Measurements from ENCODE around the gene CFAP73.

The CFAP73 gene

DNA sequence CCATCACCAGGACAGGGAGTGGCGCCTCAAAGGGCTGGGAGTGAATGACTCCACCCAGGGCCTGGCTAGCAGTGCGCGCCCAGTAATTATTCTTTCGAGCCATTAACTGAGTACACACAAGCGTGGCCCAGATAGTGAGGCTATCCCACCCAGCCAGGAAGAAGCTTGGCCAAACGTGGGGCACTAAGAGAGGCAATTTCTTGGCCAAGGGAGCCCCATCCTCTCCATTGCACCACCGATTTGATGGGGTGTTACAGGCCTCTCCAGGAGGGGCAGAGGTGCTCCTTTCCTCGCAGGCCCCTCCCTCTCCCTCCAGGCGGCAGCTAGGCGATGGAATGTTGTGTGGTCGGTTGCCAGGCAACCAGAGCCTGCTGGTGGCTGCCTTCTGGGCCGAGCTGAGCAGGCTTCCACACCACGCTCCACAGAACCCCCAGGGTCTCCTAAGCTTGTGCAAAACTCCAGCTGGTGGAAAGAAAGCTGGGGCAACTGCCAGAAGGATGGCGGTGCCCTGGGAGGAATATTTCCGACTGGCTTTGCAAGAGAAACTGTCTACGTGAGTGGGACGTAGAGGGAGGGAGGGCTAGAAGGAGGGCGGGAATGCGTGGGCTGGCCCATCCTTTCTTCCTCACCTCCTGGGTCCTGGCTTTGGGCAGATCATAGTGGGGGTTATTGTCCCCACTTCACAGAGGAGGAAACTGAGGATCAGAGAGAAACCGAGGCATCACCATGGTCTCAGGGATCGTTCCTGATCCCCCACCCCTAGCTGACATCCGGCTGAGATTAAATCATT lies at the start of gene CFAP73:
Gene CFAP73 (plus strand): TSS at position 364 of the 790 bp plus-strand sequence. CDS start 134 bp downstream, at position 498.
- Mint-ChIP-seq H3K36me3 (ENCODE audit: low read depth) (no peaks in the 10 kb centered on the region), H3K4me1 (peaks cover 10% of the 10 kb centered on the region), H3K27me3 (ENCODE audit: low read depth) (peaks cover 58% of the 10 kb centered on the region)

DNA sequence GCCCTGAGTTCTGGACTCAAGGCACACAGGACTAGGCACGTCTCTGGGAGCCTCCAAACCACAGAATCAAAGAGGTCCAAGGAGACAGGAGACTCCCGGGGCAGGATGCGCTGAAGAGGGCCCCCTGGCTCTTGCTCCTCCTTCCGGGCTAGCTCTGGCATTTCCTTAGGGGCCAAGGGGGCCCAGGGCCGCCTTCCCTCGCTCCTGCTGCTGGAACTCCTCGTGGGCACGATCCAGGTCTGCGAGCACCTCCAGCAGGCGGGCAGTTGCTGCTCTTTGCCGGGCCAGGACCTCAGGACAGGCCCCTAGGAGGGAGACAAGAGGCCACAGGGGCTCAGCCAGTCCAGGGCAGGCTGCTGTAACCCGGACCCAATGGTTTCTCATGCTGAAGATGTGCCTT lies 49.8 kb upstream of the CFAP73 start:
- peaks cover 45% of the 10 kb centered on the region for H3K27me3 Mint-ChIP-seq (ENCODE audit: low read depth)
- no peak overlapping the region for H3K27ac Mint-ChIP-seq
- peaks cover 10% of the 10 kb centered on the region for H3K4me1 Mint-ChIP-seq
- TF ChIP-seq, protein P1, sequence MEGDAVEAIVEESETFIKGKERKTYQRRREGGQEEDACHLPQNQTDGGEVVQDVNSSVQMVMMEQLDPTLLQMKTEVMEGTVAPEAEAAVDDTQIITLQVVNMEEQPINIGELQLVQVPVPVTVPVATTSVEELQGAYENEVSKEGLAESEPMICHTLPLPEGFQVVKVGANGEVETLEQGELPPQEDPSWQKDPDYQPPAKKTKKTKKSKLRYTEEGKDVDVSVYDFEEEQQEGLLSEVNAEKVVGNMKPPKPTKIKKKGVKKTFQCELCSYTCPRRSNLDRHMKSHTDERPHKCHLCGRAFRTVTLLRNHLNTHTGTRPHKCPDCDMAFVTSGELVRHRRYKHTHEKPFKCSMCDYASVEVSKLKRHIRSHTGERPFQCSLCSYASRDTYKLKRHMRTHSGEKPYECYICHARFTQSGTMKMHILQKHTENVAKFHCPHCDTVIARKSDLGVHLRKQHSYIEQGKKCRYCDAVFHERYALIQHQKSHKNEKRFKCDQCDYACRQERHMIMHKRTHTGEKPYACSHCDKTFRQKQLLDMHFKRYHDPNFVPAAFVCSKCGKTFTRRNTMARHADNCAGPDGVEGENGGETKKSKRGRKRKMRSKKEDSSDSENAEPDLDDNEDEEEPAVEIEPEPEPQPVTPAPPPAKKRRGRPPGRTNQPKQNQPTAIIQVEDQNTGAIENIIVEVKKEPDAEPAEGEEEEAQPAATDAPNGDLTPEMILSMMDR (IDR thresholded peaks at IDR 0.05; ENCODE audit: unreplicated experiment in 3 of 3), result no peak
- H3K9me3 Mint-ChIP-seq, result no peaks in the 10 kb centered on the region
- H3K4me3 Mint-ChIP-seq, result no peak overlapping the region
- H3K36me3 Mint-ChIP-seq (ENCODE audit: low read depth), result no peaks in the 10 kb centered on the region

More for the DNA sequence above, at the start of gene CFAP73:
- Mint-ChIP-seq H3K4me3 (peak within 1 kb of the TSS in 1 of 3 experiments; percentile 8), H3K9me3 (peaks cover 11% of the 10 kb centered on the region), H3K27ac (peak within 1 kb of the TSS in 1 of 3 experiments; percentile 59)
- TF ChIP-seq, protein P1 (IDR thresholded peaks at IDR 0.05; ENCODE audit: unreplicated experiment in 3 of 3), result no peak

DNA sequence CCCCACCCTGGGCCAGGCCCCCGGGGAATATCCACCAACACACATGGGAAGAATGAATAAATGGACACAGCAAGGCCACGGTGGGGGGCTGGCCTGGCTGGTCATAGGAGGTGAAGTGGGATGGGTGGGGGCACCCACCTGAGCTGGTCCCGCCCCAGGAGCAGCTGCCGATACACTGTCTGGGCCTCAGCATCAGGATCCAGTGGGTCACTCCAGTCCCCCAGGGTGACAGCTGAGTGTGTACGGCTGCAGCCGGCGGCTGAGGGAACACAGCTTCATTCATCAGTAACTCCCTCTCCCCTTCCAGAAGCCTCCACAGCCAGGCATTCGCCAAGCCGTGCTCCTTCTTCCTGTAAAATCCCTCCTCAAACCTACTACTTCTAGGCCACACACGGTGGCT lies 47.8 kb upstream of the CFAP73 start:
- Mint-ChIP-seq H3K27me3 (ENCODE audit: low read depth) (peaks cover 52% of the 10 kb centered on the region), H3K9me3 (no peaks in the 10 kb centered on the region), H3K36me3 (ENCODE audit: low read depth) (no peaks in the 10 kb centered on the region), H3K4me1 (peaks cover 10% of the 10 kb centered on the region), H3K4me3 (no peak overlapping the region), H3K27ac (no peak overlapping the region)
- TF ChIP-seq, protein P1 (IDR thresholded peaks at IDR 0.05; ENCODE audit: unreplicated experiment in 3 of 3), result no peak

DNA sequence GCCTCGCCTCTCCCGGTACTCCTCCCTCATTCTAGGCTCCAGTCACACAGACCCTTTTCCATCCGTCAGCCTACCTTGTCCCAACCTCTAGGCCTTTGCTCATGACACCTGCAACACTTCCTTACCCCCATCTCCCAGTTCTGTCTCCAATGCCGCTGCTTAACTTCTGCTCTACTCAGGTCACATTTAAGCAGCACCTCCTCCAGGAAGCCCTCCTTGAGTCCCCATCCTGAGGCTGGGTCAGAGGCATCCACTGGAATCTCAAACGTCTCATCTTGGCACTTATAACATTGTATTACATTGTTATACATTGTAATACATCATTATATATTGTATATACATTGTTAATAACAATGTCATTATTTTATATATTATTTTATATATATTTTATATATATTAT lies 46.7 kb upstream of the CFAP73 start:
- peaks cover 10% of the 10 kb centered on the region for H3K4me1 Mint-ChIP-seq

DNA sequence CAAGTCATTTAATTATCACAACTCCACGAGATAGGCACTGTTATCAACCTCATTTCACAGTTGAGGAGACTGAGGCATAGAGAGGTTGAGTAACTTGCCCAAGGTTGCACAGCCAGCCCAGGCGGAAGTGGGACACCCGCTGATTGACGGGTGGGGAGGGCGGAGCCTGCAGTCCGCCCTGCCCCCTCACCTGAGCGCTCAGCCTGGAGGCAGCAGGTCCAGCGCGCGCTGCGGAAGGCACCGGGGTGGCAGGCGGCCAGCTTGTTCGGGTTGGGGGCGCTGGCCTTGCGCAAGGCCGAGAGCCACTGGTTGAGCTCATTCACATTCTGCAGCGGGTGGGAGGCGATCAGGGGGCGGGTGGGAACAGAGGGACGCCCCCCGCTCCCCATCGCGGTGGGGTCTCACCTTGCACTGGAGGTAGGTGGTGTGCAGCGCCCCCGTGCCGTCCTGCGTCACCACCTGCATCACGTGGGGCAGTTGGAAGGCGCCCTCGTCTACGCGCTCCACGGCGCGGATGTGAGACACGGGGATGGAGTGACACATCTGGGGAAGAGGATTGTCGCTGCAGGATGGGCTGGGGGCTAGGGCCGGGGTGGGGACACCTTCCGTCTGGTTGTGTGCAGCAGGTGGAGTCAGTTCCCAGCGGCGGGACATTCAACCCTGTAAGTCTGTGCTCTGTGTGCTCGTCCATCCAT lies 45.6 kb upstream of the CFAP73 start:
- Mint-ChIP-seq H3K27ac (no peak overlapping the region), H3K4me1 (no peaks in the 10 kb centered on the region)

More for the DNA sequence above, 46.7 kb upstream of the CFAP73 start:
- no peak overlapping the region for H3K4me3 Mint-ChIP-seq
- H3K27ac Mint-ChIP-seq, result no peak overlapping the region
- H3K9me3 Mint-ChIP-seq, result no peaks in the 10 kb centered on the region
- TF ChIP-seq, protein P1 (IDR thresholded peaks at IDR 0.05; ENCODE audit: unreplicated experiment in 3 of 3), result no peak
- peaks cover 59% of the 10 kb centered on the region for H3K27me3 Mint-ChIP-seq (ENCODE audit: low read depth)
- no peaks in the 10 kb centered on the region for H3K36me3 Mint-ChIP-seq (ENCODE audit: low read depth)

More for the DNA sequence above, 45.6 kb upstream of the CFAP73 start:
- peak overlapping the region in 1 of 3 experiments; percentile 44 for H3K4me3 Mint-ChIP-seq
- no peaks in the 10 kb centered on the region for H3K9me3 Mint-ChIP-seq
- TF ChIP-seq, protein P1 (IDR thresholded peaks at IDR 0.05; ENCODE audit: unreplicated experiment in 3 of 3), result no peak
- peaks cover 66% of the 10 kb centered on the region for H3K27me3 Mint-ChIP-seq (ENCODE audit: low read depth)
- H3K36me3 Mint-ChIP-seq (ENCODE audit: low read depth), result no peaks in the 10 kb centered on the region
